HEK293T (cell line): ENCODE data around the gene MAPT.
"Not testable (repeated sequence)": the region's sequence is repeated elsewhere in the genome, so short reads cannot be mapped to it uniquely, and the experiment has no call there.

Experiments used
- ARNT ChIP-seq: fragments of 450-650 bp; IDR thresholded peaks from 2 replicates; pipeline ENCODE4 v1.6.1; 2017; ENCODE audit warnings: mild to moderate bottlenecking
- BHLHE40 ChIP-seq: fragments of 450-650 bp; IDR thresholded peaks from 2 replicates; pipeline ENCODE4 v1.6.1; 2016; ENCODE audit warnings: mild to moderate bottlenecking, moderate library complexity, borderline replicate concordance
- CTBP1 ChIP-seq: fragments of 450-650 bp; IDR thresholded peaks from 2 replicates; pipeline ENCODE4 v1.6.1; 2016; ENCODE audit warnings: borderline replicate concordance
- ELF4 ChIP-seq: fragments of 450-650 bp; IDR thresholded peaks from 2 replicates; pipeline ENCODE4 v1.6.1; 2017; ENCODE audit warnings: antibody characterized with exemption
- FOXA1 ChIP-seq: fragments of 450-650 bp; IDR thresholded peaks from 2 replicates; pipeline ENCODE4 v1.6.1; 2016; ENCODE audit warnings: mild to moderate bottlenecking
- FOXM1 ChIP-seq: fragments of 450-650 bp; IDR thresholded peaks from 2 replicates; pipeline ENCODE4 v1.6.1; 2017; ENCODE audit warnings: mild to moderate bottlenecking, borderline replicate concordance
- HDGF ChIP-seq: fragments of 450-650 bp; IDR thresholded peaks from 2 replicates; pipeline ENCODE4 v1.6.1; 2017; ENCODE audit warnings: antibody characterized with exemption, borderline replicate concordance
- L3MBTL2 ChIP-seq: fragments of 450-650 bp; conservative IDR thresholded peaks from 2 replicates; pipeline ENCODE4 v1.6.1; 2016; ENCODE audit warnings: mild to moderate bottlenecking
- LEF1 ChIP-seq: fragments of 450-650 bp; IDR thresholded peaks from 2 replicates; pipeline ENCODE4 v1.6.1; 2017; ENCODE audit warnings: mild to moderate bottlenecking, borderline replicate concordance
- SP1 ChIP-seq: fragments of 450-650 bp; IDR thresholded peaks from 2 replicates; pipeline ENCODE4 v1.6.1; 2017
- SUZ12 ChIP-seq: fragments of 450-650 bp; IDR thresholded peaks from 2 replicates; pipeline ENCODE4 v1.6.1; 2016; ENCODE audit warnings: mild to moderate bottlenecking
- TARDBP ChIP-seq: fragments of 450-650 bp; IDR thresholded peaks from 2 replicates; pipeline ENCODE4 v1.6.1; 2016
- ZNF384 ChIP-seq: fragments of 450-650 bp; IDR thresholded peaks from 2 replicates; pipeline ENCODE4 v1.6.1; 2016
- TF ChIP-seq, protein P1 (sequence below): fragments of 450-650 bp; IDR thresholded peaks from 2 replicates; pipeline ENCODE4 v1.6.1; 2016

DNA sequence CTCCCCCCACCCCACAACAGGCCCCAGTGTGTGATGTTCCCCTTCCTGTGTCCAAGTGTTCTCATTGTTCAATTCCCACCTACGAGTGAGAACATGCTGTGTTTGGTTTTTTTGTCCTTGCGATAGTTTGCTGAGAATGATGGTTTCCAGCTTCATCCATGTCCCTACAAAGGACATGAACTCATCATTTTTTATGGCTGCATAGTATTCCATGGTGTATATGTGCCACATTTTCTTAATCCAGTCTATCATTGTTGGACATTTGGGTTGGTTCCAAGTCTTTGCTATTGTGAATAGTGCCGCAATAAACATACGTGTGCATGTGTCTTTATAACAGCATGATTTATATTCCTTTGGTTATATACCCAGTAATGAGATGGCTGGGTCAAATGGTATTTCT lies 62.4 kb downstream of the MAPT start:
- TF ChIP-seq BHLHE40, SP1, ELF4, FOXM1, SUZ12, TARDBP, ARNT, LEF1, FOXA1, L3MBTL2, ZNF384, HDGF, CTBP1: not testable (repeated sequence)
- TF ChIP-seq, protein P1, sequence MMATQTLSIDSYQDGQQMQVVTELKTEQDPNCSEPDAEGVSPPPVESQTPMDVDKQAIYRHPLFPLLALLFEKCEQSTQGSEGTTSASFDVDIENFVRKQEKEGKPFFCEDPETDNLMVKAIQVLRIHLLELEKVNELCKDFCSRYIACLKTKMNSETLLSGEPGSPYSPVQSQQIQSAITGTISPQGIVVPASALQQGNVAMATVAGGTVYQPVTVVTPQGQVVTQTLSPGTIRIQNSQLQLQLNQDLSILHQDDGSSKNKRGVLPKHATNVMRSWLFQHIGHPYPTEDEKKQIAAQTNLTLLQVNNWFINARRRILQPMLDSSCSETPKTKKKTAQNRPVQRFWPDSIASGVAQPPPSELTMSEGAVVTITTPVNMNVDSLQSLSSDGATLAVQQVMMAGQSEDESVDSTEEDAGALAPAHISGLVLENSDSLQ = not testable (repeated sequence)
